Tibial nerve (tissue), 4 donors: Measurements from ENCODE around the gene SLC35F3. TPM values are rescaled to one million over a fixed set of nuclear protein-coding genes. Genes with fewer than 3 reads are reported as not detected.

Experiments
- DNase-seq, 2 donors: peaks; one replicate each; pipeline ENCODE4 v3.0.0-alpha.2; 2019; ENCODE audit warnings: low spot score in 2 of 2
- H3K27ac ChIP-seq, 4 donors: fragments of 200-600 bp; sonication (generic) in 3 of 4; one replicate each; pipeline ENCODE4 v1.5.1; 2017 to 2019; ENCODE audit warnings: mild to moderate bottlenecking in 1 of 4
- H3K27me3 ChIP-seq, 2 donors: fragments of 200-600 bp; sonication (generic) in 1 of 2; one replicate each; pipeline versions ENCODE4 v1.5.1 to v1.6.0; 2017 to 2019
- H3K36me3 ChIP-seq, 3 donors: fragments of 200-600 bp; sonication (generic); one replicate each; pipeline ENCODE4 v1.5.1; 2018 to 2019
- H3K4me1 ChIP-seq, 4 donors: fragments of 200-600 bp; sonication (generic) in 3 of 4; one replicate each; pipeline ENCODE4 v1.5.1; 2017 to 2019
- H3K4me3 ChIP-seq, 4 donors: fragments of 200-600 bp; sonication (generic) in 3 of 4; one replicate each; pipeline ENCODE4 v1.5.1; 2017 to 2019; ENCODE audit warnings: mild to moderate bottlenecking in 1 of 4, moderate library complexity in 1 of 4
- H3K9me3 ChIP-seq, 4 donors: fragments of 200-600 bp; sonication (generic) in 3 of 4; one replicate each; pipeline ENCODE4 v1.5.1; 2017 to 2019
- CTCF ChIP-seq, 5 experiments: fragments of 200-600 bp in 3 of 5; fragments of 450-650 bp in 2 of 5; sonication (generic) in 3 of 5; IDR thresholded peaks; one replicate each; pipeline ENCODE4 v1.5.1; 2016 to 2019; ENCODE audit warnings: antibody characterized with exemption in 5 of 5, mild to moderate bottlenecking in 3 of 5, moderate library complexity in 2 of 5
- EP300 ChIP-seq, 2 donors: sonication (generic); formaldehyde crosslinking; IDR thresholded peaks; one replicate each; pipeline ENCODE4 v1.6.1; 2017; ENCODE audit warnings: antibody characterized with exemption in 2 of 2, mild to moderate bottlenecking in 1 of 2
- POLR2A ChIP-seq, 2 donors: fragments of 450-650 bp; IDR thresholded peaks; one replicate each; pipeline ENCODE4 v1.6.1; 2017; ENCODE audit warnings: antibody characterized with exemption in 2 of 2, mild to moderate bottlenecking in 2 of 2, moderate library complexity in 2 of 2
- WGBS, 2 donors: methylation state at CpG; one replicate each; pipeline ENCODE4 v1.1.5; 2018; 5-methylcytosine and 5-hydroxymethylcytosine counted together
- total RNA-seq, 4 donors: library from RNA; depleted of rRNA; stranded (reverse); fragments of >200 nt; gene quantifications; one replicate each; pipeline ENCODE4 v1.1.0, GENCODE V29; 2016

Gene SLC35F3
- total RNA-seq, 4 donors from 2014 or later: 0.90 TPM; not detected in 3

GRCh38 chr1:233946724-233947123 is 42.2 kb downstream of the SLC35F3 start:
- Histone ChIP-seq H3K27ac (no peak overlapping the region), H3K27me3 (no peaks in the 10 kb centered on the region), H3K4me3 (no peak overlapping the region), H3K9me3 (peaks cover 0 to 15% (median 3%) of the 10 kb centered on the region in 4 donors), H3K4me1 (no peaks in the 10 kb centered on the region), H3K36me3 (no peaks in the 10 kb centered on the region)
- no peak for DNase-seq
- 97 to 100% methylated on average over 1 of the region's 1 CpG for WGBS, 2 donors
- TF ChIP-seq EP300 (IDR thresholded peaks at IDR 0.05) (no peak), CTCF (IDR thresholded peaks at IDR 0.05) (no peak), POLR2A (IDR thresholded peaks at IDR 0.05) (no peak)

- Histone ChIP-seq H3K4me1 (no peaks in the 10 kb centered on the region), H3K4me3 (no peak overlapping the region), H3K27me3 (no peaks in the 10 kb centered on the region), H3K36me3 (no peaks in the 10 kb centered on the region), H3K27ac (no peak overlapping the region), H3K9me3 (peaks cover 0 to 49% (median 5%) of the 10 kb centered on the region in 4 donors)
- WGBS, 2 donors: 55 to 64% methylated on average over 1 of the region's 1 CpG
- TF ChIP-seq POLR2A (IDR thresholded peaks at IDR 0.05) (no peak), CTCF (IDR thresholded peaks at IDR 0.05) (no peak), EP300 (IDR thresholded peaks at IDR 0.05) (no peak)
- no peak for DNase-seq
Observed at GRCh38 chr1:233951804-233952203, 47.3 kb downstream of the SLC35F3 start.

GRCh38 chr1:233957691-233958090 is 53.2 kb downstream of the SLC35F3 start:
- Histone ChIP-seq H3K9me3 (peaks cover 0 to 39% (median 0%) of the 10 kb centered on the region in 4 donors), H3K4me1 (no peaks in the 10 kb centered on the region)
- TF ChIP-seq POLR2A (IDR thresholded peaks at IDR 0.05) (no peak), EP300 (IDR thresholded peaks at IDR 0.05) (no peak), CTCF (IDR thresholded peaks at IDR 0.05) (no peak)

GRCh38 chr1:233959102-233959501 is 54.6 kb downstream of the SLC35F3 start:
- H3K4me1 ChIP-seq: no peaks in the 10 kb centered on the region
- no peak overlapping the region for H3K27ac ChIP-seq
- DNase-seq: no peak
- peaks cover 0 to 31% (median 0%) of the 10 kb centered on the region in 4 donors for H3K9me3 ChIP-seq
- H3K27me3 ChIP-seq: no peaks in the 10 kb centered on the region
- no peak for TF ChIP-seq CTCF (IDR thresholded peaks at IDR 0.05)
- no peak for TF ChIP-seq EP300 (IDR thresholded peaks at IDR 0.05)
- TF ChIP-seq POLR2A (IDR thresholded peaks at IDR 0.05): no peak
- WGBS, 2 donors: 27 to 37% methylated on average over 3 of the region's 3 CpGs
- no peaks in the 10 kb centered on the region for H3K36me3 ChIP-seq
- H3K4me3 ChIP-seq: no peak overlapping the region

More at GRCh38 chr1:233957691-233958090, 53.2 kb downstream of the SLC35F3 start:
- Histone ChIP-seq H3K36me3 (no peaks in the 10 kb centered on the region), H3K4me3 (no peak overlapping the region), H3K27me3 (no peaks in the 10 kb centered on the region), H3K27ac (no peak overlapping the region)
- whole genome bisulfite sequencing, 2 donors: 96 to 99% methylated on average over 4 of the region's 4 CpGs
- DNase-seq: no peak

GRCh38 chr1:233959971-233960370 is 55.5 kb downstream of the SLC35F3 start:
- Histone ChIP-seq H3K27me3 (no peaks in the 10 kb centered on the region), H3K9me3 (peaks cover 0 to 30% (median 0%) of the 10 kb centered on the region in 4 donors), H3K4me1 (no peaks in the 10 kb centered on the region), H3K27ac (no peak overlapping the region), H3K36me3 (no peaks in the 10 kb centered on the region), H3K4me3 (no peak overlapping the region)
- WGBS, 2 donors: 81 to 83% methylated on average over 6 of the region's 6 CpGs
- TF ChIP-seq CTCF (IDR thresholded peaks at IDR 0.05) (no peak), EP300 (IDR thresholded peaks at IDR 0.05) (no peak), POLR2A (IDR thresholded peaks at IDR 0.05) (no peak)
- no peak for DNase-seq
